ENCODE results near the gene CLVS2. TPM values are rescaled to one million over a fixed set of nuclear protein-coding genes. Genes with fewer than 3 reads are reported as not detected.

CLVS2 gene
- total and polyA plus RNA-seq, 5 donors from 2014 or later, result not detected

GRCh38 chr6:123105561-123105960 lies 109.5 kb downstream of the CLVS2 start:
- H3K4me1 ChIP-seq (ENCODE audit: control insufficient read depth, insufficient read depth, low read length, poor library complexity, severe bottlenecking), result no peaks in the 10 kb centered on the region
- H3K27me3 Mint-ChIP-seq, result no peaks in the 10 kb centered on the region
- H3K4me1 Mint-ChIP-seq, result no peaks in the 10 kb centered on the region
- H3K36me3 Mint-ChIP-seq, result no peaks in the 10 kb centered on the region
- no peak overlapping the region for H3K4me3 ChIP-seq (ENCODE audit: low read depth, low read length)
- H3K27me3 ChIP-seq (ENCODE audit: control insufficient read depth, insufficient read depth, low read length), result no peaks in the 10 kb centered on the region
- H3K9me3 Mint-ChIP-seq, result peaks cover 0 to 31% (median 10%) of the 10 kb centered on the region in 7 donors
- no peak overlapping the region for H3K27ac Mint-ChIP-seq
- DNase-seq, result no peak
- H3K4me3 Mint-ChIP-seq, result no peak overlapping the region
- H3K27ac ChIP-seq (ENCODE audit: insufficient read depth, low read length, poor library complexity, severe bottlenecking), result no peak overlapping the region
- H3K9me3 ChIP-seq (ENCODE audit: control insufficient read depth in 2 of 2, low read length in 2 of 2), result peaks cover 0 to 1% of the 10 kb centered on the region in 2 experiments
- H3K36me3 ChIP-seq (ENCODE audit: control insufficient read depth, insufficient read depth, low read length), result no peaks in the 10 kb centered on the region
- no peak for ATAC-seq (ENCODE audit: low read depth in 2 of 2)

- H3K36me3 ChIP-seq (ENCODE audit: control insufficient read depth, insufficient read depth, low read length), result no peaks in the 10 kb centered on the region
- H3K4me3 ChIP-seq (ENCODE audit: low read depth, low read length), result no peak overlapping the region
- no peak overlapping the region for H3K27ac ChIP-seq (ENCODE audit: insufficient read depth, low read length, poor library complexity, severe bottlenecking)
- DNase-seq (no peak), ATAC-seq (ENCODE audit: low read depth in 2 of 2) (no peak)
- no peaks in the 10 kb centered on the region for H3K4me1 Mint-ChIP-seq
- no peak overlapping the region for H3K4me3 Mint-ChIP-seq
- no peaks in the 10 kb centered on the region for H3K27me3 Mint-ChIP-seq
- H3K27me3 ChIP-seq (ENCODE audit: control insufficient read depth, insufficient read depth, low read length), result no peaks in the 10 kb centered on the region
- no peaks in the 10 kb centered on the region for H3K36me3 Mint-ChIP-seq
- H3K4me1 ChIP-seq (ENCODE audit: control insufficient read depth, insufficient read depth, low read length, poor library complexity, severe bottlenecking), result no peaks in the 10 kb centered on the region
- no peaks in the 10 kb centered on the region for H3K9me3 ChIP-seq (ENCODE audit: control insufficient read depth in 2 of 2, low read length in 2 of 2)
- peaks cover 0 to 7% (median 2%) of the 10 kb centered on the region in 7 donors for H3K9me3 Mint-ChIP-seq
- no peak overlapping the region for H3K27ac Mint-ChIP-seq
Measured at GRCh38 chr6:123116370-123116769, 120.3 kb downstream of the CLVS2 start.

GRCh38 chr6:123117145-123117908 lies 121.3 kb downstream of the CLVS2 start:
- Histone ChIP-seq H3K27ac (ENCODE audit: insufficient read depth, low read length, poor library complexity, severe bottlenecking) (no peak overlapping the region), H3K36me3 (ENCODE audit: control insufficient read depth, insufficient read depth, low read length) (no peaks in the 10 kb centered on the region), H3K4me3 (ENCODE audit: low read depth, low read length) (no peak overlapping the region), H3K4me1 (ENCODE audit: control insufficient read depth, insufficient read depth, low read length, poor library complexity, severe bottlenecking) (no peaks in the 10 kb centered on the region), H3K27me3 (ENCODE audit: control insufficient read depth, insufficient read depth, low read length) (no peaks in the 10 kb centered on the region), H3K9me3 (ENCODE audit: control insufficient read depth in 2 of 2, low read length in 2 of 2) (no peaks in the 10 kb centered on the region)
- DNase-seq (no peak), ATAC-seq (ENCODE audit: low read depth in 2 of 2) (no peak)
- Mint-ChIP-seq H3K27me3 (no peaks in the 10 kb centered on the region), H3K36me3 (no peaks in the 10 kb centered on the region), H3K9me3 (peaks cover 0 to 7% (median 4%) of the 10 kb centered on the region in 7 donors), H3K27ac (no peak overlapping the region), H3K4me3 (no peak overlapping the region), H3K4me1 (no peaks in the 10 kb centered on the region)

DNA sequence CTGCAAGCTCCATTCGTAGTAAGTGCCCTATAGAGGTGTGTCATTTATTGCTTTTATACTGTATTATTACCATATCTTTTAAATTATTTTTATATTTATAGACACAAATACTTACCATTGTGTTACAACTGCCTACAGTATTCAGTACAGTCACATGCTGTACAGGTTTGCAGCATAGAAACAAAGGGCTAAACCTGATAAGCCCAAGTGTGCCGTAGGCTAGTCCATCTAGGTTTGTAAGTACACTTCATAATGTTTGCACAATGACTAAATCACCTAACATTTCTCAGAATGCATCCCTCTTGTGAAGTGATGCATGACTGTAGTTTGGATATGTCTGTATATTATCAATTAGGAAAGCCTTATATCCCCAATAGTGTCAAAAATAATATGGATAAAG lies 122.8 kb downstream of the CLVS2 start:
- H3K36me3 ChIP-seq (ENCODE audit: control insufficient read depth, insufficient read depth, low read length), result no peaks in the 10 kb centered on the region
- H3K9me3 ChIP-seq (ENCODE audit: control insufficient read depth in 2 of 2, low read length in 2 of 2), result no peaks in the 10 kb centered on the region
- DNase-seq (no peak), ATAC-seq (ENCODE audit: low read depth in 2 of 2) (no peak)
- no peaks in the 10 kb centered on the region for H3K36me3 Mint-ChIP-seq
- H3K27ac ChIP-seq (ENCODE audit: insufficient read depth, low read length, poor library complexity, severe bottlenecking), result no peak overlapping the region
- H3K4me1 Mint-ChIP-seq, result no peaks in the 10 kb centered on the region
- no peaks in the 10 kb centered on the region for H3K27me3 ChIP-seq (ENCODE audit: control insufficient read depth, insufficient read depth, low read length)
- no peak overlapping the region for H3K4me3 ChIP-seq (ENCODE audit: low read depth, low read length)
- peaks cover 0 to 13% (median 4%) of the 10 kb centered on the region in 7 donors for H3K9me3 Mint-ChIP-seq
- H3K27ac Mint-ChIP-seq, result no peak overlapping the region
- no peaks in the 10 kb centered on the region for H3K4me1 ChIP-seq (ENCODE audit: control insufficient read depth, insufficient read depth, low read length, poor library complexity, severe bottlenecking)
- no peaks in the 10 kb centered on the region for H3K27me3 Mint-ChIP-seq
- H3K4me3 Mint-ChIP-seq, result no peak overlapping the region

Other genes starting within 250 kb of the CLVS2 start
- not detected for gene FABP7, start 216.5 kb upstream of the CLVS2 start, total RNA-seq
- not detected for gene FABP7, start 216.5 kb upstream of the CLVS2 start, polyA plus RNA-seq
- gene SMPDL3A, start 207.0 kb upstream of the CLVS2 start, total RNA-seq, result not detected
- gene SMPDL3A, start 207.0 kb upstream of the CLVS2 start, polyA plus RNA-seq, result under 1 TPM in 1 of 4 donors, not detected in 3; 0.22 TPM

All from CD4-positive, CD25-positive, alpha-beta regulatory T cell (primary cell).